Uterus (tissue), 2 donors: ENCODE results near the gene HSD17B2.

Source experiments
- POLR2A ChIP-seq, 2 donors: fragments of 450-650 bp; IDR thresholded peaks; one replicate each; pipeline ENCODE4 v1.6.1; 2016; ENCODE audit warnings: antibody characterized with exemption in 2 of 2, mild to moderate bottlenecking in 1 of 2, moderate library complexity in 1 of 2
- TF ChIP-seq, protein P1 (sequence below), 4 experiments: fragments of 200-600 bp in 2 of 4; fragments of 450-650 bp in 2 of 4; sonication (generic) in 2 of 4; IDR thresholded peaks; one replicate each; pipeline ENCODE4 v1.5.1; 2016 to 2019; ENCODE audit warnings: antibody characterized with exemption in 4 of 4, mild to moderate bottlenecking in 2 of 4, moderate library complexity in 1 of 4

DNA sequence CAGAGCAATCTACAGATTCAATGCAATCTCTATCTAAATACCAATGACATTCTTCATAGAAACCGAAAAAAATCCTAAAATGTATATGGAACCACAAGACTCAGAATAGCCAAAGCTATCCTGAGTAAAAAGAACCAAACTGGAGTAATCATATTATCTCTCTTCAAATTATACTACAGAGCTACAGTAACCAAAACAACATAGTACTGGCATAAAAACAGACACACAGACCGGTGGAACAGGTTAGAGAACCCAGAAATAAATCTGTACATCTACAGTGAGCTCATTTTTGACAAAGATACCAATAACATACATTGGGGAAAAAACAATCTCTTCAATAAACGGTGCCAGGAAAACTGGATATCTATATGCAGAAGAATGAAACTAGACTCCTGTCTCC, 89.6 kb downstream of the HSD17B2 start:
- TF ChIP-seq, protein P1, sequence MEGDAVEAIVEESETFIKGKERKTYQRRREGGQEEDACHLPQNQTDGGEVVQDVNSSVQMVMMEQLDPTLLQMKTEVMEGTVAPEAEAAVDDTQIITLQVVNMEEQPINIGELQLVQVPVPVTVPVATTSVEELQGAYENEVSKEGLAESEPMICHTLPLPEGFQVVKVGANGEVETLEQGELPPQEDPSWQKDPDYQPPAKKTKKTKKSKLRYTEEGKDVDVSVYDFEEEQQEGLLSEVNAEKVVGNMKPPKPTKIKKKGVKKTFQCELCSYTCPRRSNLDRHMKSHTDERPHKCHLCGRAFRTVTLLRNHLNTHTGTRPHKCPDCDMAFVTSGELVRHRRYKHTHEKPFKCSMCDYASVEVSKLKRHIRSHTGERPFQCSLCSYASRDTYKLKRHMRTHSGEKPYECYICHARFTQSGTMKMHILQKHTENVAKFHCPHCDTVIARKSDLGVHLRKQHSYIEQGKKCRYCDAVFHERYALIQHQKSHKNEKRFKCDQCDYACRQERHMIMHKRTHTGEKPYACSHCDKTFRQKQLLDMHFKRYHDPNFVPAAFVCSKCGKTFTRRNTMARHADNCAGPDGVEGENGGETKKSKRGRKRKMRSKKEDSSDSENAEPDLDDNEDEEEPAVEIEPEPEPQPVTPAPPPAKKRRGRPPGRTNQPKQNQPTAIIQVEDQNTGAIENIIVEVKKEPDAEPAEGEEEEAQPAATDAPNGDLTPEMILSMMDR (IDR thresholded peaks at IDR 0.05): no peak
- no peak for TF ChIP-seq POLR2A (IDR thresholded peaks at IDR 0.05)
